ENCODE measurements around the gene RAPGEFL1. TPM values are rescaled to one million over a fixed set of nuclear protein-coding genes. Genes with fewer than 3 reads are reported as not detected.

Gene RAPGEFL1
- total RNA-seq, 1 donor = 1.1 TPM

- DNase-seq (ENCODE audit: low read depth in 2 of 3, low spot score in 2 of 3) = no peak
Observed at GRCh38 chr17:40173778-40174135, 3.5 kb upstream of the RAPGEFL1 start.

- peak in 1 of 3 donors; percentile 21 for DNase-seq (ENCODE audit: low read depth in 2 of 3, low spot score in 2 of 3)
Observed at GRCh38 chr17:40174514-40174913, 2.8 kb upstream of the RAPGEFL1 start.

- no peak for DNase-seq (ENCODE audit: low read depth in 2 of 3, low spot score in 2 of 3)
Observed at GRCh38 chr17:40175928-40176753, 1.1 kb upstream of the RAPGEFL1 start.

GRCh38 chr17:40176754-40177110 lies 538 bp upstream of the RAPGEFL1 start:
- DNase-seq (ENCODE audit: low read depth in 2 of 3, low spot score in 2 of 3) = no peak

GRCh38 chr17:40178021-40178601 lies 841 bp downstream of the RAPGEFL1 start:
- no peak for DNase-seq (ENCODE audit: low read depth in 2 of 3, low spot score in 2 of 3)

GRCh38 chr17:40178660-40179059 lies 1.4 kb downstream of the RAPGEFL1 start:
- DNase-seq (ENCODE audit: low read depth in 2 of 3, low spot score in 2 of 3) = no peak

GRCh38 chr17:40179923-40180659 lies 2.8 kb downstream of the RAPGEFL1 start:
- DNase-seq (ENCODE audit: low read depth in 2 of 3, low spot score in 2 of 3) = no peak

GRCh38 chr17:40180694-40181093 lies 3.4 kb downstream of the RAPGEFL1 start:
- no peak for DNase-seq (ENCODE audit: low read depth in 2 of 3, low spot score in 2 of 3)

- DNase-seq (ENCODE audit: low read depth in 2 of 3, low spot score in 2 of 3) = no peak
Observed at GRCh38 chr17:40181205-40181604, 3.9 kb downstream of the RAPGEFL1 start.

- DNase-seq (ENCODE audit: low read depth in 2 of 3, low spot score in 2 of 3) = no peak
Observed at GRCh38 chr17:40182606-40183005, 5.3 kb downstream of the RAPGEFL1 start.

GRCh38 chr17:40187238-40187637 lies 10.0 kb downstream of the RAPGEFL1 start:
- no peak for DNase-seq (ENCODE audit: low read depth in 2 of 3, low spot score in 2 of 3)

- no peak for DNase-seq (ENCODE audit: low read depth in 2 of 3, low spot score in 2 of 3)
Observed at GRCh38 chr17:40188694-40189093, 11.4 kb downstream of the RAPGEFL1 start.

GRCh38 chr17:40190197-40191021 lies 13.1 kb downstream of the RAPGEFL1 start:
- peak in 1 of 3 donors; percentile 58 for DNase-seq (ENCODE audit: low read depth in 2 of 3, low spot score in 2 of 3)

GRCh38 chr17:40191237-40192208 lies 14.3 kb downstream of the RAPGEFL1 start:
- peak; percentile 39 to 79 (median 69) for DNase-seq (ENCODE audit: low read depth in 2 of 3, low spot score in 2 of 3)

GRCh38 chr17:40192961-40193360 lies 15.7 kb downstream of the RAPGEFL1 start:
- DNase-seq (ENCODE audit: low read depth in 2 of 3, low spot score in 2 of 3) = no peak

GRCh38 chr17:40194821-40195220 lies 17.6 kb downstream of the RAPGEFL1 start:
- DNase-seq (ENCODE audit: low read depth in 2 of 3, low spot score in 2 of 3) = no peak

GRCh38 chr17:40197550-40197949 lies 20.3 kb downstream of the RAPGEFL1 start:
- no peak for DNase-seq (ENCODE audit: low read depth in 2 of 3, low spot score in 2 of 3)

- DNase-seq (ENCODE audit: low read depth in 2 of 3, low spot score in 2 of 3) = peak in 1 of 3 donors; percentile 40
Observed at GRCh38 chr17:40197965-40198456, 20.7 kb downstream of the RAPGEFL1 start.

- DNase-seq (ENCODE audit: low read depth in 2 of 3, low spot score in 2 of 3) = no peak
Observed at GRCh38 chr17:40198576-40198975, 21.3 kb downstream of the RAPGEFL1 start.
